ENCODE results near the gene EEIG2. TPM values are rescaled to one million over a fixed set of nuclear protein-coding genes. Genes with fewer than 3 reads are reported as not detected.

The EEIG2 gene
- total RNA-seq, 1 donor from 2014 or later = 1.3 TPM

DNA sequence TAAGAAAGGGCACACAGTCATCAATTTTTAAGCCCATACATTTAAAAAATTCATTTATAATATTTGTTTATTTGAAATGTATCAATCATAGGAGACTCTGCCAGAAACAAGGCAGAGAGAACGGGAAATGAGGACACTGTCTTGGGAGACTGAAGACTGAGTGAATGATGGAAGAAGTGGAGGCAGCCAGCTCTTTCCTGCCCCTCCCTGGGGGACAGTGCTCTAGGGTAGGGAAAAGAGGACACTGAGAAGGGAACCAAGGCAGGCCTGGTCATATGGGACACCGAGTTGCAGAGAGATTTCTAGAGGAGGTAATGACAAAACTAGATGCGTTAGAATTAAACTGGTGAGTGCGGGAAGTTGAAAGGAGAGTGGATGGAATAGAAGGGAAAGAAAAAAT, 31.6 kb downstream of the EEIG2 start:
- no peaks in the 10 kb centered on the region for H3K27me3 ChIP-seq (ENCODE audit: control insufficient read depth, insufficient read depth, low read length)
- no peak for FAIRE-seq
- H3K4me3 ChIP-seq (ENCODE audit: low read depth, low read length) = no peak overlapping the region
- no peak for TF ChIP-seq CTCF (IDR thresholded peaks at IDR 0.05; ENCODE audit: insufficient read depth, low read length, severe bottlenecking)
- no peak for DNase-seq (ENCODE audit: low read depth)
- H3K36me3 ChIP-seq (ENCODE audit: control insufficient read depth, insufficient read depth, low read length) = no peaks in the 10 kb centered on the region

- FAIRE-seq = no peak
- no peaks in the 10 kb centered on the region for H3K36me3 ChIP-seq (ENCODE audit: control insufficient read depth, insufficient read depth, low read length)
- no peak for TF ChIP-seq CTCF (IDR thresholded peaks at IDR 0.05; ENCODE audit: insufficient read depth, low read length, severe bottlenecking)
Observed at GRCh38 chr1:108592030-108592759, 32.3 kb downstream of the EEIG2 start.

GRCh38 chr1:108593448-108593847, 33.5 kb downstream of the EEIG2 start:
- DNase-seq (ENCODE audit: low read depth) = no peak
- TF ChIP-seq CTCF (IDR thresholded peaks at IDR 0.05; ENCODE audit: insufficient read depth, low read length, severe bottlenecking) = no peak
- Histone ChIP-seq H3K27me3 (ENCODE audit: control insufficient read depth, insufficient read depth, low read length) (no peaks in the 10 kb centered on the region), H3K4me3 (ENCODE audit: low read depth, low read length) (no peak overlapping the region), H3K36me3 (ENCODE audit: control insufficient read depth, insufficient read depth, low read length) (no peaks in the 10 kb centered on the region)
- FAIRE-seq = no peak

More at GRCh38 chr1:108592030-108592759, 32.3 kb downstream of the EEIG2 start:
- Histone ChIP-seq H3K27me3 (ENCODE audit: control insufficient read depth, insufficient read depth, low read length) (no peaks in the 10 kb centered on the region), H3K4me3 (ENCODE audit: low read depth, low read length) (no peak overlapping the region)
- no peak for DNase-seq (ENCODE audit: low read depth)

GRCh38 chr1:108595507-108595906, 35.6 kb downstream of the EEIG2 start:
- DNase-seq (ENCODE audit: low read depth) (no peak), FAIRE-seq (no peak)
- H3K27me3 ChIP-seq (ENCODE audit: control insufficient read depth, insufficient read depth, low read length) = no peaks in the 10 kb centered on the region
- no peak for TF ChIP-seq CTCF (IDR thresholded peaks at IDR 0.05; ENCODE audit: insufficient read depth, low read length, severe bottlenecking)
- H3K36me3 ChIP-seq (ENCODE audit: control insufficient read depth, insufficient read depth, low read length) = no peaks in the 10 kb centered on the region
- no peak overlapping the region for H3K4me3 ChIP-seq (ENCODE audit: low read depth, low read length)

DNA sequence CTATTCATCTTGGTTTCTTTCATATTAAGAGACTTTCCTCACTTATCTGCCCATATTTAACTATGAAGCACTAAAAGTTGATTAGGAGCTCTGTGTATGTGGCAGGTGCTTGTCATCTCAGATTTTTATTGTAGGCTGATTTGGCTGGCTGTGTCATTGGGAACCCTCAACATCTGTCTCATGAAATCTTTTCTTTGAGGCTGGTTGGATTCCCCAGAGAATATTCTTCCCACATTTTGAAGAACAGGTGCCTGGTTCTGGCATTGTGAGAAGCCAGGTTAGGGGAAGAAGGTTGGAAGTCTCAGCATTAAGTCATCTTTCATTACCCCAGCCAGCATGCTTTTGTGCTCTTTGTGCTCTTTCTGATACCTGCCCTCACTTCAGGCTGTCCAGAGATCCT, 37.1 kb downstream of the EEIG2 start:
- TF ChIP-seq CTCF (IDR thresholded peaks at IDR 0.05; ENCODE audit: insufficient read depth, low read length, severe bottlenecking) = no peak
- DNase-seq (ENCODE audit: low read depth) (no peak), FAIRE-seq (no peak)
- no peak overlapping the region for H3K4me3 ChIP-seq (ENCODE audit: low read depth, low read length)
- H3K27me3 ChIP-seq (ENCODE audit: control insufficient read depth, insufficient read depth, low read length) = no peaks in the 10 kb centered on the region
- H3K36me3 ChIP-seq (ENCODE audit: control insufficient read depth, insufficient read depth, low read length) = no peaks in the 10 kb centered on the region

DNA sequence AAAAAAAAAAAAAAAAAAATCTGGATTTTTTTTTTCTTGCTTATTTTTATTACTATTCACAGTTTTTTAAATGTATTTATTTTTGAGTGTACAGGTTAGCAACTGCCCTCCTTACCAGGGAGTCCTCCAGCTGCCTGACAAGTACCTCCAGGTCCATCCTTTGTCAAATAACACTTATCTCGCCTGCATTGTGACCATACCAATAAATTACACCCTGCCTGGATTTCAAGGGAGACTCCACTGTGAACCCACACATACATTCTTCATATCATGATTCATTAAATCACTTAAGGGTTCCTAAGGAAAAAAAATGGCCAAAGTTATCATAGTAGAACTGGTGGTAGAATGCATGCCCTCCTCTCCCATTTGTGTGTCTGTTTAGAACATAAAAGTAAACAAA, 38.4 kb downstream of the EEIG2 start:
- DNase-seq (ENCODE audit: low read depth) = no peak
- Histone ChIP-seq H3K4me3 (ENCODE audit: low read depth, low read length) (no peak overlapping the region), H3K36me3 (ENCODE audit: control insufficient read depth, insufficient read depth, low read length) (no peaks in the 10 kb centered on the region), H3K27me3 (ENCODE audit: control insufficient read depth, insufficient read depth, low read length) (no peaks in the 10 kb centered on the region)
- no peak for TF ChIP-seq CTCF (IDR thresholded peaks at IDR 0.05; ENCODE audit: insufficient read depth, low read length, severe bottlenecking)
- FAIRE-seq = no peak
